HG02885 (cell line): ENCODE measurements around the gene ZNF674.
A peak's percentile ranks its signal among the peaks of the same experiment; 100 is the strongest.
"Not testable (repeated sequence)": the region's sequence is repeated elsewhere in the genome, so short reads cannot be mapped to it uniquely, and the experiment has no call there.

Experiments
- ATAC-seq: cut with Tn5 transposase; IDR thresholded peaks from one replicate; pipeline ENCODE4 v1.9.1; 2021; ENCODE audit warnings: mild to moderate bottlenecking; ENCODE audit not compliant: unreplicated experiment, poor library complexity

Gene ZNF674

GRCh38 chrX:46571423-46572339 lies 26.5 kb upstream of the ZNF674 start:
- ATAC-seq = peak; percentile 17

GRCh38 chrX:46569621-46570020 lies 24.4 kb upstream of the ZNF674 start:
- no peak for ATAC-seq

GRCh38 chrX:46567388-46567787 lies 22.2 kb upstream of the ZNF674 start:
- ATAC-seq = no peak

- peak; percentile 98 for ATAC-seq
These were observed 16.8 kb upstream of the ZNF674 start for GRCh38 chrX:46561824-46562657.

- ATAC-seq = no peak
These were observed 13.8 kb upstream of the ZNF674 start for GRCh38 chrX:46559062-46559461.

GRCh38 chrX:46554942-46555341 lies 9.7 kb upstream of the ZNF674 start:
- no peak for ATAC-seq

GRCh38 chrX:46553935-46554334 lies 8.7 kb upstream of the ZNF674 start:
- no peak for ATAC-seq

- no peak for ATAC-seq
These were observed 6.4 kb upstream of the ZNF674 start for GRCh38 chrX:46551494-46552128.

GRCh38 chrX:46549914-46550313 lies 4.7 kb upstream of the ZNF674 start:
- no peak for ATAC-seq

- ATAC-seq = no peak
These were observed 2.6 kb upstream of the ZNF674 start for GRCh38 chrX:46547857-46548256.

- ATAC-seq = not testable (repeated sequence)
These were observed 694 bp downstream of the ZNF674 start for GRCh38 chrX:46544527-46544926.

GRCh38 chrX:46543441-46543840 lies 1.8 kb downstream of the ZNF674 start:
- no peak for ATAC-seq

- ATAC-seq = no peak
These were observed 13.8 kb downstream of the ZNF674 start for GRCh38 chrX:46531442-46531841.

- ATAC-seq = not testable (repeated sequence)
These were observed 14.8 kb downstream of the ZNF674 start for GRCh38 chrX:46530404-46530908.

GRCh38 chrX:46529740-46530403 lies 15.3 kb downstream of the ZNF674 start:
- peak; percentile 63 for ATAC-seq

- ATAC-seq = not testable (repeated sequence)
These were observed 16.6 kb downstream of the ZNF674 start for GRCh38 chrX:46528640-46529039.

- no peak for ATAC-seq
These were observed 39.1 kb downstream of the ZNF674 start for GRCh38 chrX:46506076-46506475.

GRCh38 chrX:46502848-46503247 lies 42.4 kb downstream of the ZNF674 start:
- no peak for ATAC-seq

GRCh38 chrX:46500054-46500453 lies 45.2 kb downstream of the ZNF674 start:
- ATAC-seq = no peak

GRCh38 chrX:46488712-46489111 lies 56.5 kb downstream of the ZNF674 start:
- no peak for ATAC-seq
